ENCODE results near the gene RAD51B.

Gene RAD51B

GRCh38 chr14:68690089-68690958 is 870.7 kb downstream of the RAD51B start:
- DNase-seq (ENCODE audit: low read depth) = no peak
- H3K4me3 ChIP-seq (ENCODE audit: low read depth, low read length) = no peak overlapping the region
- no peak for TF ChIP-seq CTCF (IDR thresholded peaks at IDR 0.05; ENCODE audit: insufficient read depth, low read depth, low read length, missing control alignments)

- DNase-seq (ENCODE audit: low read depth) = no peak
- no peak for TF ChIP-seq CTCF (IDR thresholded peaks at IDR 0.05; ENCODE audit: insufficient read depth, low read depth, low read length, missing control alignments)
- H3K4me3 ChIP-seq (ENCODE audit: low read depth, low read length) = no peak overlapping the region
Observed at GRCh38 chr14:68691031-68691791, 871.6 kb downstream of the RAD51B start.

- TF ChIP-seq CTCF (IDR thresholded peaks at IDR 0.05; ENCODE audit: insufficient read depth, low read depth, low read length, missing control alignments) = no peak
- H3K4me3 ChIP-seq (ENCODE audit: low read depth, low read length) = no peak overlapping the region
- DNase-seq (ENCODE audit: low read depth) = no peak
Observed at GRCh38 chr14:68691792-68692118, 872.2 kb downstream of the RAD51B start.

GRCh38 chr14:68692216-68692615 is 872.6 kb downstream of the RAD51B start:
- DNase-seq (ENCODE audit: low read depth) = no peak
- no peak for TF ChIP-seq CTCF (IDR thresholded peaks at IDR 0.05; ENCODE audit: insufficient read depth, low read depth, low read length, missing control alignments)
- no peak overlapping the region for H3K4me3 ChIP-seq (ENCODE audit: low read depth, low read length)

- no peak for DNase-seq (ENCODE audit: low read depth)
- no peak for TF ChIP-seq CTCF (IDR thresholded peaks at IDR 0.05; ENCODE audit: insufficient read depth, low read depth, low read length, missing control alignments)
- no peak overlapping the region for H3K4me3 ChIP-seq (ENCODE audit: low read depth, low read length)
Observed at GRCh38 chr14:68692916-68693771, 873.6 kb downstream of the RAD51B start.

- DNase-seq (ENCODE audit: low read depth) = no peak
- no peak for TF ChIP-seq CTCF (IDR thresholded peaks at IDR 0.05; ENCODE audit: insufficient read depth, low read depth, low read length, missing control alignments)
- no peak overlapping the region for H3K4me3 ChIP-seq (ENCODE audit: low read depth, low read length)
Observed at GRCh38 chr14:68693926-68694325, 874.3 kb downstream of the RAD51B start.

All from GM12865 (cell line).